WI38 (cell line): Measurements from ENCODE around the gene SNX25.

Experiments used
- H3K4me3 ChIP-seq: 2 replicates; pipeline ENCODE4 v1.5.1; 2011; ENCODE audit warnings: low read depth, mild to moderate bottlenecking, control low read depth, low read length
- TF ChIP-seq, protein P1 (sequence below): IDR thresholded peaks from 2 replicates; pipeline ENCODE4 v1.5.1; 2012; ENCODE audit warnings: low read depth, mild to moderate bottlenecking, control low read depth, low read length

Gene SNX25

DNA sequence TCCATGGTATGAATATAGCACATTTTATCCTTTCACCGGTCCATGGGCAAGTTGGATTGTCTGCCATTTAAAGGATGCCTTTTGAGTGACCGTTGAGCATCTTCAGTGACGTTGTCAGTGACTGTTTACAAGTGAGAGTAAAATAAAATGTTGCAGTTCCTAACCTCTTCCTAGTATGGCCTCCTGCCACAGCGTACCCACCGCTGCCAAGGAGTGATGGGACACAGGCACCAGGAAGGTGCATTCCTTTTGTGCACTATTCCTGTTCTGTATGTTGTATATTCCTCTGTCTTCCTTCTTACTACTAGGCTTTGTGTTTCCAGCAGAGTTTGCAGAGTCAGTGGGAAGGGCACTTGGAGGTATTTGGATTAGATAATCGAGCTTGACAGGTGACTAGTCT lies 61.5 kb downstream of the SNX25 start:
- TF ChIP-seq, protein P1, sequence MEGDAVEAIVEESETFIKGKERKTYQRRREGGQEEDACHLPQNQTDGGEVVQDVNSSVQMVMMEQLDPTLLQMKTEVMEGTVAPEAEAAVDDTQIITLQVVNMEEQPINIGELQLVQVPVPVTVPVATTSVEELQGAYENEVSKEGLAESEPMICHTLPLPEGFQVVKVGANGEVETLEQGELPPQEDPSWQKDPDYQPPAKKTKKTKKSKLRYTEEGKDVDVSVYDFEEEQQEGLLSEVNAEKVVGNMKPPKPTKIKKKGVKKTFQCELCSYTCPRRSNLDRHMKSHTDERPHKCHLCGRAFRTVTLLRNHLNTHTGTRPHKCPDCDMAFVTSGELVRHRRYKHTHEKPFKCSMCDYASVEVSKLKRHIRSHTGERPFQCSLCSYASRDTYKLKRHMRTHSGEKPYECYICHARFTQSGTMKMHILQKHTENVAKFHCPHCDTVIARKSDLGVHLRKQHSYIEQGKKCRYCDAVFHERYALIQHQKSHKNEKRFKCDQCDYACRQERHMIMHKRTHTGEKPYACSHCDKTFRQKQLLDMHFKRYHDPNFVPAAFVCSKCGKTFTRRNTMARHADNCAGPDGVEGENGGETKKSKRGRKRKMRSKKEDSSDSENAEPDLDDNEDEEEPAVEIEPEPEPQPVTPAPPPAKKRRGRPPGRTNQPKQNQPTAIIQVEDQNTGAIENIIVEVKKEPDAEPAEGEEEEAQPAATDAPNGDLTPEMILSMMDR, result no peak
- H3K4me3 ChIP-seq, result no peak overlapping the region

DNA sequence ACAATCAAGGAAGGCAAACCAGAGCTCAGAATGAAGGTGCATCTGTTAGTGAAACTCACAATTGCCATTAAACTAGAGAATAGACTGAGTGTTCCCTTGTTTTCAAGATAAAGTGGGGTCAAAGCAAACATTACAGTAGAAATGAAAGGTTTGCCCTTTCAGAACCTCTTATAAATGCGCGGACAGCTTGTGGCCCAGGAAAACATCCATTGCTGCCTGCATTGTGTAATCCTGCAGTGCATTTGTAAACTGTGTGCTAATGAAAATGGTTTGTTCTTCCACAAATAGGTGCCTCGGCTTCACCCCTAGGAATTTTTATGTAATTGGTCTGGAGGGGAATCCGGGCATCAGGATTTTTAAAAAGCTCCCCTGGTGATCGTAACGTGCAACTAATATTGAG lies 62.8 kb downstream of the SNX25 start:
- H3K4me3 ChIP-seq, result no peak overlapping the region
- TF ChIP-seq, protein P1, result no peak

DNA sequence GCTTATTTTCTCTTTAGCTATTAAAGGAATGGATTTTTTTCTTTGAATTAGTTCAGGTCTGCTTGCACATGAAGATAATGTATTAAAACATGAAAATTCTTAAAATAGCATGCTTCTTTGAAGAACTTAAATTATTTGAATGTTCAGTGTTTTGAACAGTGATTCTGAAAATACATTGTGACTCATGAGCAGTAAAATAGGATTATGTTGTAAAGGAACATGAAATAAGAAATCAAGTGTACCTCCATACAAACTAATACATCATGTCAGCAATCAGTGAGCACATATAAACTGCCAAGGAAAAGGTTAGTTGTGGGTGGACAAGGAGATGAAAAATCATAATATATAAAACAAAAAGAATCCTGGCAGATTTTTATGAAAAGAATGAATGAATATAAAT lies 66.1 kb downstream of the SNX25 start:
- TF ChIP-seq, protein P1, result no peak

DNA sequence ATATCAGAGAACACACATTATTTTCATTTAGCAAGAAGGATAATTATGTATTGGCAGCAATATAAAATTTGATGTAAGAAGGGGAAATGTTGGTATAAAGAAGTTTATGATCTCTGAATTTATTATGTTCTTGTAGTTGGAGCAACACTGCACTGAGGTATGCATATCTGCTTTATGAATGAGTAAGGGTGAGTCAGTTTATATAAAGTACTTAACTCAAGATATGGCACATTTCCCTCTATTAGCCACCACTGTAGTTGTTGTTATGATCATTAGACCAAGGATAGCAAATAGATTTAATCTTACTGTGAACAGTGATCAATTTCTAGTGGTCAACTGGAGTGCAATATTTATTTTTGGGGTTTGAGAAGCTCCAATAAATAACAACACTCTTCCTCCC lies 66.6 kb downstream of the SNX25 start:
- no peak overlapping the region for H3K4me3 ChIP-seq
- TF ChIP-seq, protein P1, result no peak

More for the DNA sequence above, 66.1 kb downstream of the SNX25 start:
- H3K4me3 ChIP-seq, result no peak overlapping the region

DNA sequence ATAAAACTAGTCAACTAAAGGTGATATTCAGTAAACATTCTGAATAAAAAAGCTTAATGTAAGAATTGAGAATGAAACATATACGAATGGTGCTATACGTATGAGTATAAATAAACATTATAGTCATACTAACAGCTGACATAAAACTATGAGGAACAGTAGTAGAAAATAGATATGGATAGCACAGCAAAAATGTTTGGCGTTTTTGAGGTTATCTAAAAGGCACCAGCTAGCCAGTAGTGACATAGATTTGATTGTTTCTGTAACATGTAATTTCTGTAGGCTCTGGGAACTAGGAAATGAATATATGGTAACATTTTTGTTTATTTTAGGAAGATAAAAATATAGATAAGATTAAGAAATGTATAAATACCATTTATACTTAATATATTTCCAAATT lies 69.3 kb downstream of the SNX25 start:
- no peak overlapping the region for H3K4me3 ChIP-seq
- TF ChIP-seq, protein P1, result no peak

DNA sequence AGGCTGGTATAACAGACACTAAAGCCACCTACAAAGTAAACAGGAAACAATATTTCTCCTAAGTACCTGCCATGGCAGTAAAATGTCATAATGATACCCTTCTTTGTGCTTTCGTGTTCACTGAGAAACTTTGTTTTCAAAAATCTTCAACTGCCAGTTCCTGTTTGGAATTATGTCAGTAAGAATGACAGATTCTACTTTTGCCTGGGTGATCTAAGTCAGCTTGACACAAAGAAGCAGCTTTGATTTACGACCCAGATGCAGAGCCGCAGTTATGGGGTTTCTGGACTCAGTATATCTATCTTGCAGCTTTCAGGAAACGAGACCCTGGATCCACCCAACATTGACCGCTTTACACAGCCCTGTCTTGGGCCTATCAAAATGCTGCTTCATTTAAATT lies 71.2 kb downstream of the SNX25 start:
- no peak overlapping the region for H3K4me3 ChIP-seq
- TF ChIP-seq, protein P1, result no peak

DNA sequence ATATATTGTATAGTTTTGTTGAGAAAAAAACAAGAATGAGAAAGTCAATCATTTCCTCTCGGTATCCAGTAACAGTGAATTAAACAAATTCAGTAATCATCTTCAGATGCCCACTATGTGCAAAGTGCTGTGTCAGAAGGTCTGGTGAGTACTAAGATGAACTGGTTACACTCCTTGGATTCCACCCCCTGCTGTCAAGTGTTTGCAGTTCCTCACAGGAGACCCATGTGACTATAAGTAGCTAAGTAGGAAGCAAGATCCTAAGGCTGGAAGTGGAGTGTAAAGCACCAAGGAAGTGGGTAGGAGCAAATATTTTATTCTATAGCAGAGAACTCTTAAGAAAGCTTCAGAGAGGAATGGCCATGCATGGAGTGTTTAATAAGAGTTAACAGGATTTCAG lies 73.6 kb downstream of the SNX25 start:
- TF ChIP-seq, protein P1, result no peak
- H3K4me3 ChIP-seq, result no peak overlapping the region
